ENCODE measurements around the gene GMDS. TPM values are rescaled to one million over a fixed set of nuclear protein-coding genes. Genes with fewer than 3 reads are reported as not detected.

Gene GMDS
- total and polyA plus RNA-seq, 2 of the 13 experiments (the other 11 are each of a cell fraction or from before 2014, with no cell fraction given): 64.4 to 112 TPM

- ChIA-PET CTCF (ENCODE audit: low intra/inter-chr PET ratio, low total read pairs) (no interaction called here), POLR2A (no interaction called here)
- DNase-seq (ENCODE audit: low spot score) (no peak), ATAC-seq (no peak), FAIRE-seq (no peak)
- Histone ChIP-seq H3K27ac (ENCODE audit: extremely low read length, insufficient read depth, low read length) (no peak overlapping the region), H3K9ac (ENCODE audit: insufficient read depth, low read depth, low read length) (no peak overlapping the region), H3K4me1 (ENCODE audit: insufficient read depth, low read length) (no peaks in the 10 kb centered on the region), H3K36me3 (replicated peaks in 1 of 2; ENCODE audit: control insufficient read depth in 1 of 2, insufficient read depth in 2 of 2, low read length in 2 of 2) (peaks cover 9 to 53% of the 10 kb centered on the region in 2 experiments), H3K9me3 (ENCODE audit: low read length) (no peaks in the 10 kb centered on the region), H3K27me3 (ENCODE audit: control insufficient read depth in 1 of 2, insufficient read depth in 2 of 2, low read length in 2 of 2) (no peaks in the 10 kb centered on the region), H3K79me2 (ENCODE audit: insufficient read depth, low read length) (no peaks in the 10 kb centered on the region), H3K4me3 (replicated peaks in 1 of 3; ENCODE audit: insufficient read depth in 1 of 3, low read depth in 2 of 3, low read length in 3 of 3) (no peak overlapping the region), H4K20me1 (ENCODE audit: insufficient read depth, low read length) (no peaks in the 10 kb centered on the region), H3K4me2 (ENCODE audit: low read depth, low read length) (no peak overlapping the region), H2AFZ (ENCODE audit: low read length) (no peak overlapping the region)
- WGBS (ENCODE audit: low lambda C conversion rate): 96% methylated on average over 4 of the region's 4 CpGs
- in situ Hi-C loops (cut with HindIII; ENCODE audit: extremely low pct_ligation_motif_present, low pct_unique_long_range_greater_than_20kb) (no loop called here), intact Hi-C loops (cut with micrococcal nuclease; ENCODE audit: unreplicated experiment) (loop anchor here (10.0 kb wide), 1 partner anchor 397 kb away; no protein-coding TSS in a partner anchor)
- TF ChIP-seq ZNF709 (CRISPR knock-in tag; IDR thresholded peaks at IDR 0.05): no peak
- no peak for TF ChIP-seq ZNF317 (CRISPR knock-in tag; IDR thresholded peaks at IDR 0.05)
- no peak for TF ChIP-seq DDIT3 (CRISPR knock-in tag; IDR thresholded peaks at IDR 0.05)
- no peak for TF ChIP-seq ZNF101 (CRISPR knock-in tag; IDR thresholded peaks at IDR 0.05; ENCODE audit: borderline replicate concordance, low read depth)
- no peak for TF ChIP-seq PHB2 (IDR thresholded peaks at IDR 0.05; ENCODE audit: partially characterized antibody)
- TF ChIP-seq ZNF281 (CRISPR knock-in tag; IDR thresholded peaks at IDR 0.05; ENCODE audit: borderline replicate concordance): no peak
- TF ChIP-seq ZBTB7B (CRISPR knock-in tag; IDR thresholded peaks at IDR 0.05): no peak
- TF ChIP-seq BCL3 (CRISPR knock-in tag; IDR thresholded peaks at IDR 0.05): no peak
- no peak for TF ChIP-seq ATF3 (CRISPR knock-in tag; IDR thresholded peaks at IDR 0.05)
- TF ChIP-seq HNRNPL (IDR thresholded peaks at IDR 0.05; ENCODE audit: low read depth, low read length): no peak
- TF ChIP-seq POGZ (CRISPR knock-in tag; IDR thresholded peaks at IDR 0.05): no peak
- no peak for TF ChIP-seq ZXDC (CRISPR knock-in tag; IDR thresholded peaks at IDR 0.05)
- no peak for TF ChIP-seq ZBTB8A (CRISPR knock-in tag; IDR thresholded peaks at IDR 0.05; ENCODE audit: borderline replicate concordance, low read depth)
- TF ChIP-seq MED8 (CRISPR knock-in tag; IDR thresholded peaks at IDR 0.05; ENCODE audit: insufficient replicate concordance): no peak
- no peak for TF ChIP-seq TAF15 (IDR thresholded peaks at IDR 0.05; ENCODE audit: low read depth, low read length, poor library complexity, severe bottlenecking)
- BruUV-seq (replicated peaks): no TSS peak
Observed at GRCh38 chr6:1958257-1958656, 287.1 kb downstream of the GMDS start.
